ENCODE measurements around the gene AKR7A3.

GRCh38 chr1:19322481-19322880 lies 33.9 kb upstream of the AKR7A3 start:
- TF ChIP-seq CTCF (IDR thresholded peaks at IDR 0.05) (no peak), POLR2A (IDR thresholded peaks at IDR 0.05) (no peak)

Measured in thyroid gland (tissue), 4 donors.